Heart right ventricle (tissue), 16 donors: Measurements from ENCODE around the gene C13orf46. TPM values are rescaled to one million over a fixed set of nuclear protein-coding genes. Genes with fewer than 3 reads are reported as not detected.

ENCODE experiments used
- ATAC-seq, 8 donors: fragments of 200-7000 bp; cut with Tn5 transposase; one replicate each; pipeline ENCODE4 v1.9.1; 2020; ENCODE audit warnings: mild to moderate bottlenecking in 8 of 8, moderate library complexity in 8 of 8, moderate number of reproducible peaks in 1 of 8
- DNase-seq, 2 donors: peaks; one replicate each; pipeline ENCODE4 v3.0.0-alpha.2; 2020
- H3K27ac ChIP-seq, 10 donors: fragments of 200-600 bp; sonication (generic) in 2 of 10; one replicate each; pipeline versions ENCODE4 v1.5.0 to v1.8.0; 2020 to 2022; ENCODE audit warnings: mild to moderate bottlenecking in 3 of 10
- H3K27me3 ChIP-seq, 7 donors: fragments of 200-600 bp; one replicate each; pipeline ENCODE4 v1.8.0; 2021 to 2022; ENCODE audit warnings: mild to moderate bottlenecking in 2 of 7
- H3K36me3 ChIP-seq, 9 donors: fragments of 200-600 bp; sonication (generic) in 1 of 9; one replicate each; pipeline versions ENCODE4 v1.5.0 to v1.8.0; 2020 to 2022; ENCODE audit warnings: mild to moderate bottlenecking in 2 of 9
- H3K4me1 ChIP-seq, 9 donors: fragments of 200-600 bp; sonication (generic) in 1 of 9; one replicate each; pipeline versions ENCODE4 v1.5.0 to v1.8.0; 2020 to 2022; ENCODE audit warnings: mild to moderate bottlenecking in 4 of 9
- H3K4me3 ChIP-seq, 10 donors: fragments of 200-600 bp; sonication (generic) in 2 of 10; one replicate each; pipeline versions ENCODE4 v1.5.0 to v1.8.0; 2020 to 2022; ENCODE audit warnings: mild to moderate bottlenecking in 7 of 10, moderate library complexity in 2 of 10
- H3K9me3 ChIP-seq, 11 donors: fragments of 200-600 bp in 10 of 11; sonication (generic) in 2 of 11; one replicate each; pipeline versions ENCODE4 v1.5.0 to v1.8.0; 2013 to 2022; ENCODE audit warnings: mild to moderate bottlenecking in 2 of 11, control low read depth in 1 of 11, moderate library complexity in 1 of 11
- CTCF ChIP-seq, 9 donors: fragments of 200-600 bp; sonication (generic) in 2 of 9; IDR thresholded peaks; one replicate each; pipeline versions ENCODE4 v1.5.0 to v1.8.0; 2021 to 2022; ENCODE audit warnings: antibody characterized with exemption in 9 of 9, mild to moderate bottlenecking in 5 of 9, moderate library complexity in 1 of 9
- WGBS, 2 donors: extraction: QIAGEN DNeasy Blood & Tissue Kit; methylation state at CpG; one replicate each; pipeline ENCODE4 v1.1.7; 2013; ENCODE audit warnings: inconsistent platforms in 1 of 2; 5-methylcytosine and 5-hydroxymethylcytosine counted together
- intact Hi-C, 10 donors: fragments of 100-400 bp; cut with DNase I; formaldehyde crosslinking; loops; one replicate each; pipeline versions ENCODE4 v1.11.1 to v1.14.2; 2022
- polyA plus RNA-seq, 2 donors: library from polyadenylated mRNA; stranded (reverse); fragments of 200-250 nt; gene quantifications; one replicate each; pipeline ENCODE4 v1.2.3, GENCODE V29; 2013
- total RNA-seq, 10 donors: library from RNA; stranded (reverse); fragmentation: NEBNext Ultra II Directional in 3 of 10; extraction: Animal tissue kit (Norgen Biotek cat#: 25700) in 3 of 10; gene quantifications; one replicate each; pipeline versions ENCODE4 v1.2.1 to v1.2.4, GENCODE V29; 2021 to 2023
- donor health status: Arrhythmogenic right ventricular cardiomyopathy.
- donor health status: ischemic (EF 13 %, LVEDD 7.1; RV severe dilation, severe dysfunction).
- donor health status: healthy with polysubstance abuse.
- donor health status: DM: no; HTN: yes; CAD: no.
- donor health status: DM: no; HTN: no; CAD: no.
- donor health status: ischemic (EF 25% LVEDD 6.9; RV normal size, moderate dysfunction).
- donor health status: ischemic (EF 25% LVEDD 5.7; RV mildly dilated, moderate dysfunction).
- donor health status: healthy.
- donor health status: DM: yes; HTN: yes; CAD: no.
- donor health status: Ischemic cardiomyopathy.
- donor health status: ischemic (EF 35%, LVEDD 5.7; RV mildly dilated, moderate dysfunction).
- donor health status: nonischemic (EF 11% LVEDD 7.7; RV severe dilation, severe dysfunction).
- donor health status: DM: yes; HTN: yes; CAD: no.
- donor health status: PGD.
- donor health status: ischemic (EF 29% LVEDD 5.4; RV normal size, mild dysfunction).
- donor health status: nonischemic (EF 23%, LVEDD 6.1; RV moderate dilation, normal function).

C13orf46 gene
- total and polyA plus RNA-seq, 12 donors: 0.09 to 0.80 (median 0.23) TPM

GRCh38 chr13:113958373-113958772 is 15.5 kb downstream of the C13orf46 start:
- intact Hi-C loops: no loop called here
- 95 to 96% methylated on average over 22 of the region's 22 CpGs for WGBS, 2 donors
- Histone ChIP-seq H3K36me3 (peaks cover 0 to 9% (median 0%) of the 10 kb centered on the region in 9 donors), H3K4me1 (no peaks in the 10 kb centered on the region), H3K4me3 (no peak overlapping the region), H3K9me3 (peaks cover 0 to 17% (median 7%) of the 10 kb centered on the region in 11 donors), H3K27me3 (no peaks in the 10 kb centered on the region), H3K27ac (no peak overlapping the region)
- no peak for DNase-seq
- ATAC-seq: no peak
- no peak for TF ChIP-seq CTCF (IDR thresholded peaks at IDR 0.05)

GRCh38 chr13:113956571-113956970 is 17.3 kb downstream of the C13orf46 start:
- no peak overlapping the region for H3K27ac ChIP-seq
- no peak for DNase-seq
- intact Hi-C loops: no loop called here

GRCh38 chr13:113955691-113956090 is 18.2 kb downstream of the C13orf46 start:
- no peak for DNase-seq
- peaks cover 0 to 9% (median 0%) of the 10 kb centered on the region in 9 donors for H3K36me3 ChIP-seq
- no peaks in the 10 kb centered on the region for H3K27me3 ChIP-seq
- no peak overlapping the region for H3K27ac ChIP-seq
- no peak for ATAC-seq
- H3K9me3 ChIP-seq: peaks cover 0 to 17% (median 7%) of the 10 kb centered on the region in 11 donors
- H3K4me3 ChIP-seq: no peak overlapping the region
- peaks cover 0 to 11% (median 8%) of the 10 kb centered on the region in 9 donors for H3K4me1 ChIP-seq
- TF ChIP-seq CTCF (IDR thresholded peaks at IDR 0.05): no peak
- 93 to 94% methylated on average over 27 of the region's 27 CpGs for WGBS, 2 donors
- intact Hi-C loops: no loop called here

More at GRCh38 chr13:113956571-113956970, 17.3 kb downstream of the C13orf46 start:
- Histone ChIP-seq H3K27me3 (no peaks in the 10 kb centered on the region), H3K36me3 (peaks cover 0 to 9% (median 0%) of the 10 kb centered on the region in 9 donors), H3K9me3 (peaks cover 0 to 17% (median 7%) of the 10 kb centered on the region in 11 donors), H3K4me1 (peaks cover 0 to 2% (median 1%) of the 10 kb centered on the region in 9 donors), H3K4me3 (no peak overlapping the region)
- peak in 1 of 8 donors; percentile 23 for ATAC-seq
- 94 to 95% methylated on average over 13 to 14 of the region's 14 CpGs for WGBS, 2 donors
- TF ChIP-seq CTCF (IDR thresholded peaks at IDR 0.05): no peak

GRCh38 chr13:113955235-113955634 is 18.6 kb downstream of the C13orf46 start:
- no peak for TF ChIP-seq CTCF (IDR thresholded peaks at IDR 0.05)
- intact Hi-C loops: no loop called here
- no peak overlapping the region for H3K4me3 ChIP-seq
- H3K27me3 ChIP-seq: no peaks in the 10 kb centered on the region
- H3K27ac ChIP-seq: no peak overlapping the region
- DNase-seq: no peak
- ATAC-seq: no peak
- H3K4me1 ChIP-seq: peaks cover 0 to 15% (median 9%) of the 10 kb centered on the region in 9 donors
- H3K9me3 ChIP-seq: peaks cover 0 to 13% (median 5%) of the 10 kb centered on the region in 11 donors
- 93 to 97% methylated on average over 29 of the region's 29 CpGs for WGBS, 2 donors
- H3K36me3 ChIP-seq: peaks cover 0 to 9% (median 0%) of the 10 kb centered on the region in 9 donors
